ENCODE results near the gene TRIM31. TPM values are rescaled to one million over a fixed set of nuclear protein-coding genes. Genes with fewer than 3 reads are reported as not detected.

Gene TRIM31
- total RNA-seq, 1 donor from 2014 or later: not detected

GRCh38 chr6:30151580-30151979 lies 38.7 kb upstream of the TRIM31 start:
- Histone ChIP-seq H3K9me3 (no peaks in the 10 kb centered on the region), H3K4me3 (no peak overlapping the region), H3K27me3 (no peaks in the 10 kb centered on the region), H3K4me1 (peaks cover 0 to 3% of the 10 kb centered on the region in 2 donors), H3K36me3 (no peaks in the 10 kb centered on the region), H3K27ac (no peak overlapping the region)
- DNase-seq (ENCODE audit: low spot score in 2 of 2): no peak
- TF ChIP-seq, protein P1, sequence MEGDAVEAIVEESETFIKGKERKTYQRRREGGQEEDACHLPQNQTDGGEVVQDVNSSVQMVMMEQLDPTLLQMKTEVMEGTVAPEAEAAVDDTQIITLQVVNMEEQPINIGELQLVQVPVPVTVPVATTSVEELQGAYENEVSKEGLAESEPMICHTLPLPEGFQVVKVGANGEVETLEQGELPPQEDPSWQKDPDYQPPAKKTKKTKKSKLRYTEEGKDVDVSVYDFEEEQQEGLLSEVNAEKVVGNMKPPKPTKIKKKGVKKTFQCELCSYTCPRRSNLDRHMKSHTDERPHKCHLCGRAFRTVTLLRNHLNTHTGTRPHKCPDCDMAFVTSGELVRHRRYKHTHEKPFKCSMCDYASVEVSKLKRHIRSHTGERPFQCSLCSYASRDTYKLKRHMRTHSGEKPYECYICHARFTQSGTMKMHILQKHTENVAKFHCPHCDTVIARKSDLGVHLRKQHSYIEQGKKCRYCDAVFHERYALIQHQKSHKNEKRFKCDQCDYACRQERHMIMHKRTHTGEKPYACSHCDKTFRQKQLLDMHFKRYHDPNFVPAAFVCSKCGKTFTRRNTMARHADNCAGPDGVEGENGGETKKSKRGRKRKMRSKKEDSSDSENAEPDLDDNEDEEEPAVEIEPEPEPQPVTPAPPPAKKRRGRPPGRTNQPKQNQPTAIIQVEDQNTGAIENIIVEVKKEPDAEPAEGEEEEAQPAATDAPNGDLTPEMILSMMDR (IDR thresholded peaks at IDR 0.05): no peak
- intact Hi-C loops (cut with DNase I): no loop called here

GRCh38 chr6:30150671-30151395 lies 37.9 kb upstream of the TRIM31 start:
- no peaks in the 10 kb centered on the region for H3K36me3 ChIP-seq
- peaks cover 0 to under 1% of the 10 kb centered on the region in 2 donors for H3K4me1 ChIP-seq
- intact Hi-C loops (cut with DNase I): no loop called here
- no peak for DNase-seq (ENCODE audit: low spot score in 2 of 2)
- no peaks in the 10 kb centered on the region for H3K27me3 ChIP-seq
- no peak overlapping the region for H3K4me3 ChIP-seq
- TF ChIP-seq, protein P1 (IDR thresholded peaks at IDR 0.05): no peak
- no peaks in the 10 kb centered on the region for H3K9me3 ChIP-seq
- no peak overlapping the region for H3K27ac ChIP-seq

DNA sequence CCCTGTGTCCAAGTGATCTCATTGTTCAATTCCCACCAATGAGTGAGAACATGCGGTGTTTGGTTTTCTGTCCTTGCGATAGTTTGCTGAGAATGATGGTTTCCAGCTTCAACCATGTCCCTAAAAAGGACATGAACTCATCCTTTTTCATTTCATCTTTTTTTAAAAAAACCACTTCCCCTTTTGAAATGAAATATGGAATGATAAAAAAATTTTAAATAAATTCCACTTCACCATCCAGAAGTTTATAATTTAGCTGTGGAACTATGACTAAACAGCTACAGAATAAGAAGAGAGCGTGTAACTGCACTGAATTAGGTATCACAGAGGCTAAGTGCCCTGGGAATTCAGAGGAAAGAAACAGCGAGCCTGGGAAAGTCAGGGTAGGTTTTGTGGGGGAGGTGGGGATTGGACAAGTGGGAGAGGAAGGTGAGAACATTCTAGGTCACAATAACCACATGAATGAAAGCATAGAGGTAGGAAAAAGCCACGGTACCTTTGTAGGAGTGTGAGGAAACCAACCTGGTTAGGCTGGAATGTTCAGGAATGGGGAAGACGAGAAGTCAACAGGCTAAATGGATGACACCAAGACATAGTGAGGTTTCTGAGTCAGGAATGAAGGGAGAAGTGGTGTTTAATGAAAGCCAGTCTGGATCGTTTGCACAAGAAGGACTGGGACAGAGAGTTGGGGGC lies 37.1 kb upstream of the TRIM31 start:
- H3K9me3 ChIP-seq: no peaks in the 10 kb centered on the region
- H3K4me3 ChIP-seq: no peak overlapping the region
- H3K27me3 ChIP-seq: no peaks in the 10 kb centered on the region
- H3K27ac ChIP-seq: no peak overlapping the region
- TF ChIP-seq, protein P1 (IDR thresholded peaks at IDR 0.05): no peak
- H3K36me3 ChIP-seq: no peaks in the 10 kb centered on the region
- DNase-seq (ENCODE audit: low spot score in 2 of 2): no peak
- intact Hi-C loops (cut with DNase I): no loop called here
- no peaks in the 10 kb centered on the region for H3K4me1 ChIP-seq

DNA sequence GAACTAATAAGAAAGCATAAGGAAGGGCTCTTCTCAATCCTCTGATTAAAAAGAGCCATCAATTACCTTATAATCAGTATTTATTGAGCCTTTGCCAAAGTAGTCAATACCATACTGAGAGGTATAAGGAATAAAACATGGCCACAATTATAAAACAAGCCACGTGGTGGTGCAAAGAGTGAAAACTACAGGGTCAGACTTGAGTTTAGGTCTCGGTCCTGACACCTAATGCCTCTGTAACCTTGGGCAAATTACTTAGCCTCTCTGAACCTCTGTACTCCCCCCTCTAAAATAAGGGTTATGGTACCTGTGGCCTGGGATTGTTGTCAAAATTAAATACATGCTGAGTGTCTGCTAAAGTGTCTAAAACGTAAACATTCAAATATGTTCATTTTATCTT lies 36.3 kb upstream of the TRIM31 start:
- H3K4me1 ChIP-seq: no peaks in the 10 kb centered on the region
- TF ChIP-seq, protein P1 (IDR thresholded peaks at IDR 0.05): no peak
- intact Hi-C loops (cut with DNase I): no loop called here

DNA sequence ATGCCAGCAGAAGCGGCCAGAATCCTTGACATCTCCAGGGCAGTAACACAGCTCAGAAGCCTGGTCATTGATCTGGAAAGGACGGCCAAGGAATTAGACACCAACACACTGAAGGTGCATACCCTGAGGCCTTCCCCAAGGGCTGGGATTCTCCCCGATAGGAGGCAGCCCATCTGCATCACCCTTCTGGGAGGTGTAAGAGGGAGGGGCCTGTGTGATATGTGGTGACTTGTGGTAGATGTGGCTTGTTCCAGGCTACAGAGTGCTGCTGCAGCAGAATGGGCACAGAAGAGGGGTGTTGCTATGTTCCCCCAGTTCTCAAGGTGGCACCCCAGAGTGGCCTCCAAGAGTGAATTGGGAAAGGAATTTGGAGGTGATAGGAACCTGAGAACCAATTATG lies 34.2 kb upstream of the TRIM31 start:
- H3K27me3 ChIP-seq: no peaks in the 10 kb centered on the region
- H3K27ac ChIP-seq: no peak overlapping the region
- H3K36me3 ChIP-seq: no peaks in the 10 kb centered on the region
- H3K4me1 ChIP-seq: no peaks in the 10 kb centered on the region
- DNase-seq (ENCODE audit: low spot score in 2 of 2): no peak
- intact Hi-C loops (cut with DNase I): no loop called here
- TF ChIP-seq, protein P1 (IDR thresholded peaks at IDR 0.05): no peak
- no peak overlapping the region for H3K4me3 ChIP-seq
- no peaks in the 10 kb centered on the region for H3K9me3 ChIP-seq

More for the DNA sequence above, 36.3 kb upstream of the TRIM31 start:
- Histone ChIP-seq H3K27ac (no peak overlapping the region), H3K4me3 (no peak overlapping the region), H3K36me3 (no peaks in the 10 kb centered on the region), H3K27me3 (no peaks in the 10 kb centered on the region), H3K9me3 (no peaks in the 10 kb centered on the region)
- no peak for DNase-seq (ENCODE audit: low spot score in 2 of 2)

All from ascending aorta (tissue), 2 donors.